Psoas muscle (tissue), 8 donors: ENCODE results near the gene BRD3. TPM values are rescaled to one million over a fixed set of nuclear protein-coding genes. Genes with fewer than 3 reads are reported as not detected.
A peak's percentile ranks its signal among the peaks of the same experiment; 100 is the strongest.

Experiments used
- ATAC-seq, 4 donors: fragments of 200-7000 bp; cut with Tn5 transposase; one replicate each; pipeline ENCODE4 v1.9.1; 2020; ENCODE audit warnings: moderate library complexity in 3 of 4, mild to moderate bottlenecking in 2 of 4
- DNase-seq, 2 donors: peaks; one replicate each; pipeline ENCODE4 v3.0.0-alpha.2; 2020
- H3K27ac ChIP-seq: fragments of 200-600 bp; one replicate; pipeline ENCODE4 v1.8.0; 2022
- H3K27me3 ChIP-seq, 3 donors: fragments of 200-600 bp in 1 of 3; one replicate each; pipeline versions ENCODE4 v1.6.1 to v1.8.0; 2013 to 2022; ENCODE audit warnings: low read length in 2 of 3, mild to moderate bottlenecking in 2 of 3, moderate library complexity in 1 of 3; ENCODE audit not compliant: insufficient read depth in 3 of 3
- H3K36me3 ChIP-seq, 2 donors: fragments of 200-600 bp in 1 of 2; one replicate each; pipeline versions ENCODE4 v1.6.1 to v1.8.0; 2013 to 2022; ENCODE audit warnings: low read depth in 1 of 2, mild to moderate bottlenecking in 1 of 2, moderate library complexity in 1 of 2; ENCODE audit not compliant: insufficient read depth in 1 of 2
- H3K4me1 ChIP-seq: fragments of 200-600 bp; one replicate; pipeline ENCODE4 v1.8.0; 2022
- H3K4me3 ChIP-seq: fragments of 200-600 bp; one replicate; pipeline ENCODE4 v1.8.0; 2022; ENCODE audit warnings: mild to moderate bottlenecking
- H3K9me3 ChIP-seq: fragments of 200-600 bp; one replicate; pipeline ENCODE4 v1.8.0; 2022
- WGBS, 3 donors: extraction: QIAGEN DNeasy Blood & Tissue Kit; methylation state at CpG; one replicate each; pipeline versions ENCODE4 v1.1.6 to v1.1.7; 2013; 5-methylcytosine and 5-hydroxymethylcytosine counted together
- intact Hi-C, 2 donors: fragments of 100-400 bp; cut with DNase I; formaldehyde crosslinking; loops; one replicate each; pipeline versions ENCODE4 v1.11.0 to v1.14.2; 2022
- polyA plus RNA-seq, 3 donors: library from polyadenylated mRNA; stranded (reverse); fragments of 200-250 nt; gene quantifications; one replicate each; pipeline ENCODE4 v1.2.3, GENCODE V29; 2013
- total RNA-seq, 4 donors: library from RNA; stranded (reverse); fragmentation: NEBNext Ultra II Directional in 2 of 4; extraction: Animal tissue kit (Norgen Biotek cat#: 25700) in 2 of 4; gene quantifications; one replicate each; pipeline versions ENCODE4 v1.2.1 to v1.2.4, GENCODE V29; 2021 to 2023
- TF ChIP-seq, protein P1 (sequence below): fragments of 200-600 bp; IDR thresholded peaks from one replicate; pipeline ENCODE4 v1.8.0; 2022; ENCODE audit warnings: antibody characterized with exemption
- donor health status: healthy with polysubstance abuse.
- donor health status: DM: no; HTN: no; CAD: no; lungs with moderate emphysema.
- donor health status: Bipolar disorder and iron deficiency.
- donor health status: healthy.
- donor health status: DM: yes; HTN: yes; CAD: no.
- donor health status: DM: no; HTN: no; CAD: no.
- donor health status: DM: no; HTN: no; CAD: no.
- donor health status: DM: yes; HTN: yes; CAD: no.

The BRD3 gene
- total and polyA plus RNA-seq, 7 donors: 7.5 to 28.2 (median 21.7) TPM

DNA sequence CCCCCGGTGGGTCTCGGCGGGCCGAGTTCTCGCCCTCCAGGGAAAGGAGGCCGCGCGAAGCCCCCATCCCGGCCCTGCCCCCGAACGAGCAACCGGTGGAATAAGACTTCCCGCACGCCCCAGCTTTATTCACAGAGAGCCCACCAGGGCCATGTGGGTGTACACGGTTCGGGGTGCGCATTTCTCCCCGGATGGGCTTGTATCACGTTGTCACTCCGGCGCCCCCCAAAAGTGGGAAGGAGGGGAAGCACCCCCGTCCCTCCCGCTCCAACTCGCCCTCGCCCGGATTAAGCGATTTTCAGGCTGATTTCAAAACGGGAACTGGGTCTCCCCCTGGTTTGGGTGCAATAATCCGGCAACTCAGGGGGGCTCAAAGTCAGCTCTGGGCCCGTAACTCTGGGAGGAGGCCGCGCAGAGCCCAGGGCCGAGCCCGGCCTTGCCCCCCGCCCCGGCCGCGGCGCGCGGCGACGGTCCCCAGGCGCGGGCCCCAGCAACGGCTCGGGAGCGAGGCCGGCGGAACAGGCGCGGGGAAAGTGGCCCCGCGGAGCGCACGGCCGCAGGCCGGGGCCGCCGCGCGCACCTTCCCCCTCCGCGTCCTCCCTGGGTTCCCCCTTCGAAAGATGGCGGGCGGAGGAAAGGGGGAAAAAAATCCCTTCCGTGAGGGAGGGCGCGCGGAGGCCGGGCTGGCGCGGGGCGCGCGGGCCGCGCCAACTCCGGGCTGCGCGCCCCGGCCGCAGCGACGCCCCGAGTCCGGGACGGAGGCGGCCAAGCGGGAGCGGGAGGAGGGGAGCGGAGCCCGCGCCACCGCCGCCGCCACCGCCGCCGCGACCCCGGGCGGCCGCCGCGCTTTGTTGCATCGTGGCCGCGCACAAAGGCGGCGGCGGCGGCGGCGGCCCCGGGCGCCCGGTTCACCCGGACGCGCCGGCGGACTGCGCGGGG lies 644 bp downstream of the BRD3 start:
- H3K36me3 ChIP-seq: no peaks in the 10 kb centered on the region
- peak overlapping the region; percentile 80 for H3K4me3 ChIP-seq
- intact Hi-C loops: loop anchor here in 1 of 2 donors (10.0 kb wide), 1 partner anchor 68 kb away; the partner anchor contains the start of gene WDR5
- ATAC-seq (peak in 2 of 4 donors; percentile 2 to 5), DNase-seq (peak; percentile 32 to 66)
- TF ChIP-seq, protein P1, sequence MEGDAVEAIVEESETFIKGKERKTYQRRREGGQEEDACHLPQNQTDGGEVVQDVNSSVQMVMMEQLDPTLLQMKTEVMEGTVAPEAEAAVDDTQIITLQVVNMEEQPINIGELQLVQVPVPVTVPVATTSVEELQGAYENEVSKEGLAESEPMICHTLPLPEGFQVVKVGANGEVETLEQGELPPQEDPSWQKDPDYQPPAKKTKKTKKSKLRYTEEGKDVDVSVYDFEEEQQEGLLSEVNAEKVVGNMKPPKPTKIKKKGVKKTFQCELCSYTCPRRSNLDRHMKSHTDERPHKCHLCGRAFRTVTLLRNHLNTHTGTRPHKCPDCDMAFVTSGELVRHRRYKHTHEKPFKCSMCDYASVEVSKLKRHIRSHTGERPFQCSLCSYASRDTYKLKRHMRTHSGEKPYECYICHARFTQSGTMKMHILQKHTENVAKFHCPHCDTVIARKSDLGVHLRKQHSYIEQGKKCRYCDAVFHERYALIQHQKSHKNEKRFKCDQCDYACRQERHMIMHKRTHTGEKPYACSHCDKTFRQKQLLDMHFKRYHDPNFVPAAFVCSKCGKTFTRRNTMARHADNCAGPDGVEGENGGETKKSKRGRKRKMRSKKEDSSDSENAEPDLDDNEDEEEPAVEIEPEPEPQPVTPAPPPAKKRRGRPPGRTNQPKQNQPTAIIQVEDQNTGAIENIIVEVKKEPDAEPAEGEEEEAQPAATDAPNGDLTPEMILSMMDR: no peak
- H3K27ac ChIP-seq: peak overlapping the region; percentile 78
- no peaks in the 10 kb centered on the region for H3K9me3 ChIP-seq
- WGBS, 3 donors: 1 to 2% (median 1%) methylated on average over 38 to 124 of the region's 126 CpGs
- peaks cover 41% of the 10 kb centered on the region for H3K4me1 ChIP-seq
- no peaks in the 10 kb centered on the region for H3K27me3 ChIP-seq

DNA sequence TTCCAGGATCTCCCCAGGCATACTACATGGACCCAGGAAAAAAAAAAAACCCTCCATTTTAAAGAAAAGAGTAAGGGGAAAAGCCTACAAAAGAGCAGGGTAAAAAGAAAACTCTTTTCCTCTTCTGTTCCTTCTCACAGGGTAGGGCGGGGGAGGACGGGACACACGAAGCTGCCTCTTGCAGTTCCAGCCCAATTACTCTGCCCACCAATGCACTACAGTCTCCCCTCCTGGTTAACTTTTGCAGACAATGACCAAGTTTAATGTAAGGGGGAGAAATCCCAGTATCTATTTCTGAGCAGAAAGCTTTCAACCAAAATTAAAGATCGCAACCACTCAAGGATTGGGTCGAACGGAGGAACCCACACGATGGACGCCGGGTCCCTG lies 1.3 kb downstream of the BRD3 start:
- no peak for DNase-seq
- H3K4me1 ChIP-seq: peaks cover 48% of the 10 kb centered on the region
- 3 to 5% (median 4%) methylated on average over 8 to 9 of the region's 9 CpGs for WGBS, 3 donors

DNA sequence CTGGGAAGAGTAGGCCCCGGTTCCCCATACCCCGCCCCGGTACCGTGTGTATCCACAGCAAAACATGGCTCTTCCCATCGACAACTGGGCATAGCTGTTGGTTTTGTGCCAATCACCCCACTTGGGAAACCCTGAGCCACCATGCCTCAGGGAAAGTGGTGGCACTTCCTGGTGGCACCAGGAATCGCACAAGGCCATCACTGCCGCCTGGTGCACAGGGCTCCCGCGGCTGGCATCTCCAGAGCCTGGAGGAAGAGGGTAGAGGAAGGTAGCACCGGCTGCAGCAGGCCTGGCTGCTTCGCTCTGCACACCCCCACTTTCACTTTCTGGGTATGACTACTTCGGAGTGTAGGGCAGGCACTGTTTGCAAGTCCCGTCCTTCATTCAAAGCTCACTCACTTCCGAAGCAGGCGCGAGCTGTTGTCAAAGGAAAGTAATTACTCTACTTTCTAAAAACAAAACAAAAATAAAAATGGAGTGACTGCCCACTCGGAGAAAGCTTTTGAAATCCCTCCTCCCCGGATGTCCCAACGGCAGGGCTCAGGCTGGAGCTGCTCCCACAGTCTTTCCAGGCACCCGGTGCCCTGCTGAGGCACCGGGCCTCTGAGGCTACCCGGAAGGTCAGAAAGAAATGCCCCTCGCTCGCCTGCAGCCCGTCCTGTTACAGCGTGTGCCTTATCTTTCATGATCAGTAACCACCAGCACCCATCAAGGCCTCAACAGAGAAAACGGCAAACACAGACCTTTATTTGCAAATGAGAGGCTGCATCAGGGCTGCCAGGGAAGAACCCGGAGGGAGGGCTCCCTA lies 2.0 kb downstream of the BRD3 start:
- TF ChIP-seq, protein P1: no peak
- DNase-seq (peak in 1 of 2 donors; percentile 63), ATAC-seq (peak in 2 of 4 donors; percentile 20 to 34)
- H3K27ac ChIP-seq: peak overlapping the region; percentile 78
- no peaks in the 10 kb centered on the region for H3K36me3 ChIP-seq
- WGBS, 3 donors: 12 to 23% (median 16%) methylated on average over 28 of the region's 28 CpGs
- peaks cover 55% of the 10 kb centered on the region for H3K4me1 ChIP-seq
- intact Hi-C loops: loop anchor here in 1 of 2 donors (10.0 kb wide), 1 partner anchor 69 kb away; the partner anchor contains the start of gene WDR5
- H3K27me3 ChIP-seq: no peaks in the 10 kb centered on the region
- no peaks in the 10 kb centered on the region for H3K9me3 ChIP-seq
- H3K4me3 ChIP-seq: peak overlapping the region; percentile 80

More for the DNA sequence above, 1.3 kb downstream of the BRD3 start:
- peak overlapping the region; percentile 78 for H3K27ac ChIP-seq
- no peaks in the 10 kb centered on the region for H3K9me3 ChIP-seq
- intact Hi-C loops: loop anchor here in 1 of 2 donors (10.0 kb wide), 1 partner anchor 68 kb away; the partner anchor contains the start of gene WDR5
- H3K4me3 ChIP-seq: peak overlapping the region; percentile 80
- H3K36me3 ChIP-seq: no peaks in the 10 kb centered on the region
- ATAC-seq: no peak
- no peaks in the 10 kb centered on the region for H3K27me3 ChIP-seq
- TF ChIP-seq, protein P1: no peak

DNA sequence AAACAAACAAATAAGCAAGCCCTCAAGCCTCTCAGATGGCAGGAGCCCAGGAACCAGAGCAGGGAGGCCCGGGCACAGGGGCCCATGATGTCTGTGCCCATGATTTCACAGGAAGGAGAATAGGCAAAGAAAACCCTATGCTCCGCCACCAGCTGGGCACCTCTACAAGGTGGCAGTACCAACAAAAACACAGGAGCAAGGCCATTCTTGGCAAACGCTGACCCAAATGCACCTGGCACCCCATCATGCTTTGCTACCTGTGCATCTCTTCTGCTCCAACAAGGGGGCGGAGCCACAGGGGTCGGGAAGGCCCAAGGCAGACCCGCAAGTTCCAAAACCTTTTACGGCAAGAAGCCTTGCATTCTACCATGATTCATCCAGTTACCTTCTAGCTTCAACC lies 3.1 kb downstream of the BRD3 start:
- TF ChIP-seq, protein P1: no peak
- no peaks in the 10 kb centered on the region for H3K27me3 ChIP-seq
- no peak overlapping the region for H3K27ac ChIP-seq
- DNase-seq: no peak
- H3K9me3 ChIP-seq: no peaks in the 10 kb centered on the region
- WGBS, 3 donors: 71 to 91% (median 80%) methylated on average over 7 of the region's 7 CpGs
- no peaks in the 10 kb centered on the region for H3K36me3 ChIP-seq
- H3K4me1 ChIP-seq: peaks cover 65% of the 10 kb centered on the region
- no peak overlapping the region for H3K4me3 ChIP-seq
- ATAC-seq: no peak
- intact Hi-C loops: loop anchor here in 1 of 2 donors (5.0 to 10.0 kb wide), 2 partner anchors 37 to 70 kb away; partner anchors contain the start of genes BRD3OS and WDR5
